GM23338 (cell line): ENCODE results near the gene PTPN20. TPM values are rescaled to one million over a fixed set of nuclear protein-coding genes. Genes with fewer than 3 reads are reported as not detected.

ENCODE experiments used
- ATAC-seq: fragments of 200-7000 bp; cut with Tn5 transposase; 3 replicates; pipeline ENCODE4 v1.9.1; 2020
- DNase-seq: peaks from one replicate; pipeline ENCODE4 v3.0.0-alpha.2; 2015; ENCODE audit warnings: low spot score
- H2AFZ ChIP-seq: fragments of 200-600 bp; sonication (generic); 2 replicates; pipeline ENCODE4 v1.8.0; 2016; ENCODE audit warnings: antibody characterized with exemption, mild to moderate bottlenecking, moderate library complexity
- H3F3A ChIP-seq: fragments of 200-600 bp; sonication (generic); replicated peaks from 2 replicates; pipeline ENCODE4 v1.8.0; 2017; ENCODE audit warnings: antibody characterized with exemption, mixed run types, low read depth
- H3K27ac ChIP-seq: fragments of 200-600 bp; sonication (generic); 2 replicates; pipeline ENCODE4 v1.6.1; 2016; ENCODE audit warnings: low read depth
- H3K27me3 ChIP-seq: fragments of 200-600 bp; sonication (generic); 2 replicates; pipeline ENCODE4 v1.8.0; 2016; ENCODE audit warnings: mild to moderate bottlenecking, mixed run types, moderate library complexity; ENCODE audit not compliant: insufficient read depth
- H3K36me3 ChIP-seq: fragments of 200-600 bp; sonication (generic); 2 replicates; pipeline ENCODE4 v1.8.0; 2016; ENCODE audit warnings: mild to moderate bottlenecking; ENCODE audit not compliant: insufficient read depth
- H3K4me1 ChIP-seq: fragments of 200-600 bp; sonication (generic); 2 replicates; pipeline ENCODE4 v1.8.0; 2016; ENCODE audit warnings: mild to moderate bottlenecking, moderate library complexity; ENCODE audit not compliant: insufficient read depth
- H3K4me2 ChIP-seq: fragments of 200-600 bp; sonication (generic); 2 replicates; pipeline ENCODE4 v1.7.1; 2017; ENCODE audit warnings: mixed run types
- H3K4me3 ChIP-seq: fragments of 200-600 bp; sonication (generic); 2 replicates; pipeline ENCODE4 v1.6.1; 2016; ENCODE audit warnings: mixed run types
- H3K79me2 ChIP-seq: fragments of 200-600 bp; sonication (generic); replicated peaks from 2 replicates; pipeline ENCODE4 v1.8.0; 2017; ENCODE audit warnings: mild to moderate bottlenecking; ENCODE audit not compliant: insufficient read depth
- H3K9me2 ChIP-seq: fragments of 200-600 bp; sonication (generic); 2 replicates; pipeline ENCODE4 v1.8.0; 2017; ENCODE audit not compliant: insufficient read depth
- H4K20me1 ChIP-seq: fragments of 200-600 bp; sonication (generic); replicated peaks from 2 replicates; pipeline ENCODE4 v1.8.0; 2017; ENCODE audit warnings: mild to moderate bottlenecking; ENCODE audit not compliant: insufficient read depth
- H3K27ac Mint-ChIP-seq: 2 replicates; pipeline ENCODE4 v1.8.0; 2020; ENCODE audit warnings: inconsistent platforms, mild to moderate bottlenecking, moderate library complexity, mixed read lengths
- H3K27me3 Mint-ChIP-seq: 3 replicates; pipeline ENCODE4 v1.8.0; 2022; ENCODE audit warnings: low read depth, mild to moderate bottlenecking, moderate library complexity, mixed read lengths, inconsistent platforms; ENCODE audit not compliant: insufficient read depth, poor library complexity
- H3K36me3 Mint-ChIP-seq: 3 replicates; pipeline ENCODE4 v1.8.0; 2021; ENCODE audit warnings: low read depth, mild to moderate bottlenecking, inconsistent platforms, moderate library complexity, mixed read lengths
- H3K4me1 Mint-ChIP-seq: 3 replicates; pipeline ENCODE4 v1.8.0; 2020; ENCODE audit warnings: mild to moderate bottlenecking, inconsistent platforms, mixed read lengths
- H3K4me3 Mint-ChIP-seq: 3 replicates; pipeline ENCODE4 v1.8.0; 2021; ENCODE audit warnings: moderate library complexity, mild to moderate bottlenecking, inconsistent platforms, mixed read lengths
- H3K9me3 Mint-ChIP-seq: 3 replicates; pipeline ENCODE4 v1.8.0; 2020; ENCODE audit warnings: moderate library complexity, mild to moderate bottlenecking, inconsistent platforms, mixed read lengths
- CREB1 ChIP-seq: fragments of 250-450 bp; sonication (Bioruptor Pico); IDR thresholded peaks from 2 replicates; pipeline ENCODE4 v1.5.0; 2020; ENCODE audit warnings: low read depth, mild to moderate bottlenecking, moderate library complexity
- ETS1 ChIP-seq: IDR thresholded peaks from 2 replicates; pipeline ENCODE4 v1.6.1; 2016; ENCODE audit warnings: antibody characterized with exemption
- EZH2 ChIP-seq: fragments of 200-600 bp; sonication (generic); IDR thresholded peaks from one replicate; pipeline ENCODE4 v1.8.0; 2017; ENCODE audit warnings: antibody characterized with exemption, mild to moderate bottlenecking, low read depth; ENCODE audit not compliant: unreplicated experiment
- JUNB ChIP-seq: IDR thresholded peaks from one replicate; pipeline ENCODE4 v1.6.1; 2016; ENCODE audit warnings: antibody characterized with exemption; ENCODE audit not compliant: unreplicated experiment
- NANOG ChIP-seq: IDR thresholded peaks from 2 replicates; pipeline ENCODE4 v1.6.1; 2016; ENCODE audit warnings: antibody characterized with exemption, borderline replicate concordance
- REST ChIP-seq: IDR thresholded peaks from one replicate; pipeline ENCODE4 v1.6.1; 2018; ENCODE audit warnings: antibody characterized with exemption; ENCODE audit not compliant: unreplicated experiment
- STAT1 ChIP-seq: IDR thresholded peaks from one replicate; pipeline ENCODE4 v1.6.1; 2016; ENCODE audit warnings: antibody characterized with exemption; ENCODE audit not compliant: unreplicated experiment
- ZNF114 ChIP-seq: fragments of 250-450 bp; sonication (Bioruptor Pico); IDR thresholded peaks from 2 replicates; pipeline ENCODE4 v1.5.0; 2020; ENCODE audit warnings: mild to moderate bottlenecking, moderate library complexity
- ZNF331 ChIP-seq: fragments of 250-450 bp; sonication (Bioruptor Pico); IDR thresholded peaks from 2 replicates; pipeline ENCODE4 v1.5.0; 2020; ENCODE audit warnings: low read depth, mild to moderate bottlenecking, moderate library complexity
- polyA plus RNA-seq: library from polyadenylated mRNA; unstranded; fragments of >200 nt; fragmentation: Nextera tagmentation; extraction: Ambion mirVana; gene quantifications from 2 replicates; pipeline ENCODE4 v1.2.1, GENCODE V29; 2016
- total RNA-seq: library from RNA; depleted of rRNA; stranded (reverse); fragments of >200 nt; shearing (Covaris generic); gene quantifications from 2 replicates; pipeline ENCODE4 v1.2.3, GENCODE V29; 2014

Gene PTPN20
- total and polyA plus RNA-seq, 2 experiments from 2014 or later = 0.13 TPM; not detected in 1

- H3K79me2 ChIP-seq = no peaks in the 10 kb centered on the region
- Mint-ChIP-seq H3K36me3 (no peaks in the 10 kb centered on the region), H3K4me1 (no peaks in the 10 kb centered on the region), H3K9me3 (no peaks in the 10 kb centered on the region), H3K4me3 (no peak overlapping the region), H3K27ac (no peak overlapping the region), H3K27me3 (peaks cover 2% of the 10 kb centered on the region)
- no peak for TF ChIP-seq ZNF331 (CRISPR knock-in tag)
- no peak for TF ChIP-seq EZH2
- TF ChIP-seq NANOG = no peak
- TF ChIP-seq REST = no peak
- no peak for TF ChIP-seq ETS1
- no peak overlapping the region for H3K27ac ChIP-seq
- no peaks in the 10 kb centered on the region for H3K4me1 ChIP-seq
- H3K36me3 ChIP-seq = no peaks in the 10 kb centered on the region
- no peaks in the 10 kb centered on the region for H3F3A ChIP-seq
- 0 out of 2 replicates have a peak overlapping the region, but pooled peaks have one; percentile 43 for H2AFZ ChIP-seq
- H3K4me3 ChIP-seq = no peak overlapping the region
- ATAC-seq = no peak
- H4K20me1 ChIP-seq = no peaks in the 10 kb centered on the region
- no peak for DNase-seq
- no peak overlapping the region for H3K4me2 ChIP-seq
- H3K9me2 ChIP-seq = peaks cover 4% of the 10 kb centered on the region; the same call in 1 of the 2 replicates
- no peaks in the 10 kb centered on the region for H3K27me3 ChIP-seq
Measured at GRCh38 chr10:47016564-47016963, 105.3 kb downstream of the PTPN20 start.

GRCh38 chr10:47018026-47018735 is 107.0 kb downstream of the PTPN20 start:
- Histone ChIP-seq H3K9me2 (peaks cover 4% of the 10 kb centered on the region; the same call in 1 of the 2 replicates), H3K4me2 (no peak overlapping the region), H3K27me3 (no peaks in the 10 kb centered on the region), H3K79me2 (no peaks in the 10 kb centered on the region), H3K4me3 (no peak overlapping the region), H2AFZ (no peak overlapping the region), H3K27ac (no peak overlapping the region), H3K4me1 (no peaks in the 10 kb centered on the region), H4K20me1 (no peaks in the 10 kb centered on the region), H3F3A (no peaks in the 10 kb centered on the region), H3K36me3 (no peaks in the 10 kb centered on the region)
- no peaks in the 10 kb centered on the region for H3K9me3 Mint-ChIP-seq
- H3K4me3 Mint-ChIP-seq = no peak overlapping the region
- H3K27me3 Mint-ChIP-seq = peaks cover 2% of the 10 kb centered on the region
- no peaks in the 10 kb centered on the region for H3K4me1 Mint-ChIP-seq
- H3K27ac Mint-ChIP-seq = no peak overlapping the region
- DNase-seq = no peak
- H3K36me3 Mint-ChIP-seq = no peaks in the 10 kb centered on the region
- no peak for ATAC-seq
- TF ChIP-seq EZH2 (no peak), REST (no peak), CREB1 (CRISPR knock-in tag) (no peak), STAT1 (no peak), ZNF114 (CRISPR knock-in tag) (no peak), JUNB (no peak), ETS1 (no peak)
